ENCODE measurements around the gene INO80D. TPM values are rescaled to one million over a fixed set of nuclear protein-coding genes. Genes with fewer than 3 reads are reported as not detected.
"Not testable (repeated sequence)": the region's sequence is repeated elsewhere in the genome, so short reads cannot be mapped to it uniquely, and the experiment has no call there.

Gene INO80D
- total and polyA plus RNA-seq, 8 donors = 0.46 to 67.1 (median 23.8) TPM

GRCh38 chr2:206082298-206082843 is 3.6 kb downstream of the INO80D start:
- Histone ChIP-seq H3K4me1 (peaks cover 9 to 65% (median 46%) of the 10 kb centered on the region in 4 donors), H3K36me3 (no peaks in the 10 kb centered on the region), H3K4me3 (no peak overlapping the region), H3K27me3 (no peaks in the 10 kb centered on the region), H3K27ac (no peak overlapping the region), H3K9me3 (no peaks in the 10 kb centered on the region)
- DNase-seq = peak in 1 of 2 donors; percentile 10
- TF ChIP-seq CTCF (IDR thresholded peaks at IDR 0.05) = no peak
- no peak for TF ChIP-seq POLR2AphosphoS5 (IDR thresholded peaks at IDR 0.05)
- TF ChIP-seq POLR2A (IDR thresholded peaks at IDR 0.05) = no peak
- TF ChIP-seq EP300 (IDR thresholded peaks at IDR 0.05) = no peak
- intact Hi-C loops (cut with DNase I; ENCODE audit: low total_unique reads) = no loop called here
- WGBS, 5 donors = 94 to 98% (median 95%) methylated on average over 4 of the region's 4 CpGs

GRCh38 chr2:206080927-206081326 is 5.0 kb downstream of the INO80D start:
- WGBS, 5 donors = 66 to 83% (median 77%) methylated on average over 4 of the region's 4 CpGs
- DNase-seq = no peak
- TF ChIP-seq POLR2A (IDR thresholded peaks at IDR 0.05) (no peak), CTCF (IDR thresholded peaks at IDR 0.05) (no peak), EP300 (IDR thresholded peaks at IDR 0.05) (no peak), POLR2AphosphoS5 (IDR thresholded peaks at IDR 0.05) (no peak)
- H3K4me3 ChIP-seq = no peak overlapping the region
- intact Hi-C loops (cut with DNase I; ENCODE audit: low total_unique reads) = no loop called here
- no peaks in the 10 kb centered on the region for H3K36me3 ChIP-seq
- H3K27me3 ChIP-seq = no peaks in the 10 kb centered on the region
- H3K9me3 ChIP-seq = no peaks in the 10 kb centered on the region
- peaks cover 9 to 69% (median 49%) of the 10 kb centered on the region in 4 donors for H3K4me1 ChIP-seq
- no peak overlapping the region for H3K27ac ChIP-seq

GRCh38 chr2:206079699-206080465 is 6.1 kb downstream of the INO80D start:
- WGBS, 5 donors = 54 to 71% (median 60%) methylated on average over 9 of the region's 9 CpGs
- DNase-seq = no peak
- Histone ChIP-seq H3K4me3 (no peak overlapping the region), H3K36me3 (no peaks in the 10 kb centered on the region), H3K4me1 (peaks cover 9 to 72% (median 49%) of the 10 kb centered on the region in 4 donors), H3K9me3 (no peaks in the 10 kb centered on the region), H3K27me3 (no peaks in the 10 kb centered on the region), H3K27ac (peak overlapping the region in 1 of 5 donors; percentile 10)
- intact Hi-C loops (cut with DNase I; ENCODE audit: low total_unique reads) = no loop called here
- TF ChIP-seq POLR2AphosphoS5 (IDR thresholded peaks at IDR 0.05) = no peak

GRCh38 chr2:206077879-206078278 is 8.1 kb downstream of the INO80D start:
- H3K36me3 ChIP-seq; DNase-seq; intact Hi-C loops (cut with DNase I; ENCODE audit: low total_unique reads); H3K27me3 ChIP-seq; H3K27ac ChIP-seq; H3K4me3 ChIP-seq; H3K9me3 ChIP-seq: not testable (repeated sequence)
- peaks cover under 1 to 69% (median 37%) of the 10 kb centered on the region in 4 donors for H3K4me1 ChIP-seq
- WGBS, 5 donors = 72 to 82% (median 78%) methylated on average over 5 of the region's 5 CpGs

GRCh38 chr2:206075113-206075512 is 10.9 kb downstream of the INO80D start:
- Histone ChIP-seq H3K4me1 (peaks cover 0 to 62% (median 31%) of the 10 kb centered on the region in 4 donors), H3K27me3 (no peaks in the 10 kb centered on the region), H3K27ac (no peak overlapping the region), H3K4me3 (no peak overlapping the region), H3K9me3 (no peaks in the 10 kb centered on the region), H3K36me3 (peaks cover 0 to 7% (median 3%) of the 10 kb centered on the region in 4 donors)
- TF ChIP-seq CTCF (IDR thresholded peaks at IDR 0.05) = no peak
- TF ChIP-seq POLR2AphosphoS5 (IDR thresholded peaks at IDR 0.05) = no peak
- no peak for TF ChIP-seq EP300 (IDR thresholded peaks at IDR 0.05)
- TF ChIP-seq POLR2A (IDR thresholded peaks at IDR 0.05) = no peak
- WGBS, 5 donors = 90 to 100% (median 93%) methylated on average over 1 of the region's 1 CpG
- intact Hi-C loops (cut with DNase I; ENCODE audit: low total_unique reads) = no loop called here
- no peak for DNase-seq

All from stomach (tissue), 9 donors.